IPS-11a (cell line): ENCODE results near the gene CXCL14.

Source experiments
- H3K4me3 ChIP-seq: one replicate; pipeline ENCODE4 v1.5.1; 2013; ENCODE audit warnings: low read depth, low read length, control low read depth

CXCL14 gene

GRCh38 chr5:135568923-135569360 is 9.8 kb downstream of the CXCL14 start:
- no peak overlapping the region for H3K4me3 ChIP-seq

DNA sequence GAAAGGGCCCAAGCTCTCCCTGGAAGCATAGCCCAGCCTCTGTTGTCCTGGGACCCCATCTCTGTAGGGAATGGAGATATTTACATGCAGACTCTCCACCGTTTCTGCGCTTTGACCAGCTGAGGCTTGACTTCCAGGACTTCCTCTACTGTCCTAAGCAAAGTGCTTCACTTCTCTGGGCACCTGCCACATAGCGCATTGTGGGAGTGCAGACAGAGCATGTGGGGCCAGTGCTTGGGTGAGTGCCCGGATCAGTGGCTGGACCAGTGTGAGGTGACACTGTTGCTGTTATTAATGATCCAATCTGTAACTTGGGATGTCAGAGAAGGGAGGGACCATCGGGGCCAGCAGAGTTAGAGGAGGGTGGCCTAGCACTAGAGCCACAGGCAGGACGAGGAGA is 10.5 kb downstream of the CXCL14 start:
- no peak overlapping the region for H3K4me3 ChIP-seq

DNA sequence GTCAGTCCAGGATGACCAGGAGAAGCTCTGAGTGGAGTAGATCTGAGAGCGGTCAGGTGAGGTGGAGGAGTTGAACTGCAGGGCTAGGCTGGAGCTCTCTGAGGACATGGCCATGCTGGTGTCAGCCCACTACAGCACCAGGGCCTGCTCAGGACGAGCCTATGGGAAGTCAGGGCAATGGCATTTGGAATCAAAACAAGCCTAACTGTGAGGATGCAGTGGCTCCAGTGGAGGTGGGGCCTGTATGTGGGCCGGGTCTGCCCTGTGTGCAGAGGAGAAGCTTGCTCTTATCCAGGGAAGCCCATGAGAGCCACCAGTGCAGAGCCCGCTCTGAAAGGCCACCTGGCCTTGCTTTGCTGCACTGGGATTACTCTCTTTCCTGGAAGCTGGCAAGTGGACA is 11.1 kb downstream of the CXCL14 start:
- H3K4me3 ChIP-seq = no peak overlapping the region

DNA sequence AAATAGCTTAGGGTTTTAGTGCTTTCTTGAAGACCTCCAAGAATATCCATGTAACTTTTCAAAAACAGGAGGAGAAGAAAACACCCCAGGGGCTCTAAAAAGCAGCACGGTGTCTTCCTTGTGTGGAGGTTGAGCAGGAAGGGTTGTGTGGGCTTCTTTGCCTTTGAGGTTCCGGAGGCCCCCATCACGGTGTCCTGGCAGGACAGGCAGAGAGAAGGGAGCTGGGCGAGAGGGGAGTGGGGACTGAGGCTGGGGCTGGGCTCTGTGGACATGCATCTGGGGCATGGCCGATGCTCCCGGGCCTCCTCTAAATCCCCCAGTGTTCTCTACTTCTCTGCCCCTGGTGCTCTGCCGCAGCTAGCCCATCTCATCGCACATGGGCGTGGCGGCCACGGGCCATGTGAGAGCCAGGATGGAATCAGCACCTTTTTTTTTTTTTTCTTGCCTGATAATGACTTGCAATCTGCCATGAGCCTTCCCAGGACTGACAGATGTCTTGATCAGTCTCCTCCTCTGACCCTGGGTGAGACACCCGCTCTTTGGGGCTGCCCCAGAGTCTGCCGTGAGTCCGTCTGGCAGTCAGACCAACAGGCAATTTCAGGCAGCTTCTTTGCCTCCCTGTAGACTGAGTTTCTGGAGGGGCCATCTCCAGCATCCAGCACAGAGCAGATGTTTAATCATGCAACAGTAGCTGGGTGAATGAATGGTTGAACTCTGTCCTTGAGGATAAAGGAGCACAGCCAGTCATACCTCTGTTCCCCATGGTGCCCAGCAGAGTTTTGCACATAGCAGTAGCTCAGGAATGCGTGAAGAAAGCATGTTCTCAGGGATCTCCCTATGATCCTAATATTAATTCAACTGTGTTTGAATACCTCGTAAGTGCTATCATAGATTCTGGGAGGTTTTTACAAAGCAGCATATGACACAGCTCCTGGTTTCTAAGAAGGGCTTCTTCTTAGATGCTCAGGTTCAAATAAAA is 12.1 kb downstream of the CXCL14 start:
- no peak overlapping the region for H3K4me3 ChIP-seq

- H3K4me3 ChIP-seq = no peak overlapping the region
Measured at GRCh38 chr5:135565725-135566421, 12.9 kb downstream of the CXCL14 start.

DNA sequence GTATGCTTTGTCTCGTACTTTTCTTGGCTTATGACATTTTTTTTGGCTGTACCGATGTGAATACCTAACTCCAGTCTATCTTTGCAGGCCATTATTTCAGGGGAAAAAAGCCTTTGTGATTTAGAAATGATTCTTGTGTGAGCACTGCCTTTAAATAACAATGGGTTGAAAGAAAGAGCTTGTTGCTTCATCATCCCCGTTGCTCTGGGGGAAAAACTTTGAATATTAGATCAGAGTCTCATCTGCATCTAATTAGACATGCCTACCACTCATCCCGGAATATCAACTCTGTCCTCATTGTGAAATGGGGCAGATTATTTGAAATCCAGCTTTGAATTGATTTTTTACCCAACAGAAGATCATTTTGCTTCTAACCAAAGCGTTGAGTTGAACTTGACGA is 13.5 kb downstream of the CXCL14 start:
- H3K4me3 ChIP-seq = no peak overlapping the region

GRCh38 chr5:135564331-135564730 is 14.5 kb downstream of the CXCL14 start:
- no peak overlapping the region for H3K4me3 ChIP-seq

DNA sequence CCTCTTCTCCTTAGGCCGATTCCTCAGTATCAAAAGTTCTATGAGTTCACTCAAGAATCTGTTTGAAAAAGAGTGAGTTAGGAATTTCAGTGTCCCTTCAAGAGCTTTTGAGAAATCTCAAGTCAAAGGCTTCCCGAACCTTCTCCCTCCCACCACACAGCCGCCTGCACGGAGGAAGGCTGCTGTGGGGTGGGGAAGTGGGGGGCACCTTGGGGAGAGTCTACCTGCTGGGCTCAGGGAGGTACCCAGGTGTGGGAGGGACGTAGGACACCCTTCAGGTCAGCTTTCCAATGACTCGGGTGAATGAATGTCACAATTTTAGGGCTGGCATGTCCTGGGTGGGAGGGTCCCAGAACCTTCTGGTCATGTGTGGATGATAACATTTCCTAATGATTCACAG is 17.5 kb downstream of the CXCL14 start:
- no peak overlapping the region for H3K4me3 ChIP-seq

- H3K4me3 ChIP-seq = no peak overlapping the region
Measured at GRCh38 chr5:135560858-135561257, 17.9 kb downstream of the CXCL14 start.

DNA sequence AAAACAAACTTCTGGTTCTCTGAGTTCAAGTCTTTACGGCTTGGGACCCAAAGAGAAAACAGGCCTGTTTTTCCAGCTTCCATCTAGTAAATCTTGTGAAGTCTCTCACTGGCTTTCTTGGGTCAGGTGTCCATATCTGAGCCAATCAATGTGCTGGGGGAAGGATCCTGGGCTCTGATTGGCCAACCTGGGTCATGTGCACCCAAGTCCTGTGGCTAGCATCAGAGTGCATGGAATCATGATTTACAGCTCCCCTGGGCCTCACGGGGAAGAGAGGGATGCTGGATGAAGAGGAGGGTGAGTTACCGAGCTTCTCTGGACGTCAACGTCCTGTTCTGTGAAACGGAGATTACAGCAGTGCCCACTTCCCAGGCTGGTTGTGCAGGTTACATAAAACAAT is 19.4 kb downstream of the CXCL14 start:
- no peak overlapping the region for H3K4me3 ChIP-seq

- H3K4me3 ChIP-seq = no peak overlapping the region
Measured at GRCh38 chr5:135557076-135557838, 21.5 kb downstream of the CXCL14 start.

DNA sequence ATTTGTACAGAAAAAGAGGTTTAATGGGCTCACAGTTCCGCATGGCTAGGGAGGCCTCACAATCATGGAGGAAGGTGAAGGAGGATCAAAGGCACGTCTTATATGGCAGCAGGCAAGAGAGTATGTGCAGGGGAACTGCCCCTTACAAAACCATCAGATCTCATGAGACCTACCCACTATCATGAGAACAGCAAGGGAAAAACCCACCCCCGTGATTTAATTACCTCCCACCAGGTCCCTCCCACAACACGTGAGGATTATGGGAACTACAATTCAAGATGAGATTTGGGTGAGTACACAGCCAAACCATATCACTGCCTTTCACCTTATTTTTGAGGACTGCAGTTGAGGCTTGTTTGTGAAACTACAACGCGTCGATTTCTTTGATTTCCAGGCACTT is 22.2 kb downstream of the CXCL14 start:
- no peak overlapping the region for H3K4me3 ChIP-seq

- no peak overlapping the region for H3K4me3 ChIP-seq
Measured at GRCh38 chr5:135555530-135555929, 23.3 kb downstream of the CXCL14 start.

DNA sequence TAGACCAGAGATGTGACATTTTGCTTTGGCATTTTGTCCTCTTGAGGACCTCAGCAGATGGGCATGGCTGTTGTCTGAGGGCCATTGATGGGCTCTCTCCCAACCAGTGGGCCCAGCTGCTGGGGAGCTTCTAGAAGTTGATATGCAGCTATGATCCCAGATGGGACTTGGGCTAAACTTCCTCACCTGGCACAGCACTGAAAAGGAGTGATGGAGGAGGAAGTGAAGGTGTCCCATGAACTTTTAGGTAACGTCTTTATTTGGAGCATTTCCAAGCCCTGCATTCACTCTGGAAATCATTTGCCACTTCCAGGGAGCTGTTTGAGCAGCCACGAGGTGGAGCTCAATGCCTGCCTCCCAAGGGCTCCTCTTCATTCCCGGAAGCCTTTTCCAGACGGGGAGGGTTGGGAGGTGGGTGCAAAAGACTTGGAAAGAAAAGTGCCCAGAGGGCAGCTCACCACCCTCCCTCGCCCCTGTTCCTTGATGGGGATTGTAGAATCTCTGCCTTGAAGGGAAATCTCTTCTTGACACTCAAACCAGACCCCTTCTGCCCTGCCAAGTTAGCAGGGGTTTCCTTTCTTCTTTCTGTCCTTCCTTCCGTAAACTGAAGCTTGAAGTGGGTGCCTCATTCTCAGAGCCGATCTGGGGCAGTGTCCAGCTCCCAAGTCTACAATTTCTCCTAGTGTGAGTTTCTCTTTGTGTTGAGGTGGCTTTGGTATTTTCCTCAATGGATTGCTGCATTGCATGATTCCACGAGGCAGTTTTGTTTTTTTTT is 24.9 kb downstream of the CXCL14 start:
- no peak overlapping the region for H3K4me3 ChIP-seq

DNA sequence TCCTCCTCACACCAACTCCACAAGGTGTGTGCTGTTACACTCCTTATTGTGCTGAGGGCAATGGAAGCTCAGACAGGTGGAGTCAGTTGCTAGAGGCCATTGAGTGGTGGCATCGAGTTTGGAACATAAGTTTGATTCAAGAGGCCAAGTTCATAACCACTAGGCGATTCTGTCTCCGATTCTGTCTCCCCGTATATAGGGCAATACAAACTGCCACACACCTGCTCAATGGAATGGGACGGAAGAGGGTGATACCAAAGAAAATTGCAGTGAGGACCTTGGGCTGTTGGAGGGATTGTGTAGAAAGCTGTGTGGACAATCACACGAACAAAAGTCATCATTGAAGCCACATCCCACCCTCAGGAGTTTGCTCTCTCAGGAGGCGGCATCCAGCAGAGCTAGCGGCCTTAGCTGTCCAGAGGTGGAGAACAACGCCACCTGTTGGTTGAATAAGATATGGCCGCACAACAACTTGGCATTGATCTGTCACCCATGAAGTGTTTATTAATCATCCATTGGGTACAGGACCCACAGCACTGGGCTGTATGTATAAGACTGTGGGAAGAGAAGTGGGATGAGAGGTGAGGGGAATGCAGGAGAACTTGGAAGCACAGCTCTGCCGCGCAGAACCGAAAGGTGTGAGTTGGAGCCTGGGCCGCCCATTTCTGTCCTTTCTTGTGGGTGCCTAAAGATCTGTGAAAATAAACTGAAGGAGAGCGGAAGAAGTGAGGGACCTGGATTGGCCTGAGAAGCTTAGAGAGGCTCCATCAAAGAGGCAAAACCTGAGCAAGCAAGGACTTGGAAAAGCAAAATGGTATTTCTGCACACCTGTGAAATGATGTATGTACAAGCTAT is 27.0 kb downstream of the CXCL14 start:
- no peak overlapping the region for H3K4me3 ChIP-seq

DNA sequence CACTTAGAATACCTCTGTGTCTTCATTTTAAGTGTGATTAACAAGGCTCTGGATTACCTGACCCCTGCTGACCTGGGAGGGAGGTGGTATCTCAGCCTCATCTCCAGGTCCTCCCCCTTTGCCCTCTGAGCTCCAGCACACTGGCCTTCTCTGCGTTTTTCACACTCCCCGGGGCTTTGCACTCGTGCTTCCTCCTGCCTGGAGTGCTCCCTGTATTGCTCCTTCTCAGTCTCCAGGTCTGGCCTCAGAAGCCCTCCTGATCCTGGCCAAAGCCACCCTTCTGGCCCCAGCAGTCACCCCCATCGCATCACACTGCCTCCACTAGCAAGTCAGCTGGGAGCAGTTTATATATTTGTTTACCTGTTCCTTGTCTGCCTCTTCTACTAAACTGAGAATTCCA is 29.4 kb downstream of the CXCL14 start:
- H3K4me3 ChIP-seq = no peak overlapping the region

DNA sequence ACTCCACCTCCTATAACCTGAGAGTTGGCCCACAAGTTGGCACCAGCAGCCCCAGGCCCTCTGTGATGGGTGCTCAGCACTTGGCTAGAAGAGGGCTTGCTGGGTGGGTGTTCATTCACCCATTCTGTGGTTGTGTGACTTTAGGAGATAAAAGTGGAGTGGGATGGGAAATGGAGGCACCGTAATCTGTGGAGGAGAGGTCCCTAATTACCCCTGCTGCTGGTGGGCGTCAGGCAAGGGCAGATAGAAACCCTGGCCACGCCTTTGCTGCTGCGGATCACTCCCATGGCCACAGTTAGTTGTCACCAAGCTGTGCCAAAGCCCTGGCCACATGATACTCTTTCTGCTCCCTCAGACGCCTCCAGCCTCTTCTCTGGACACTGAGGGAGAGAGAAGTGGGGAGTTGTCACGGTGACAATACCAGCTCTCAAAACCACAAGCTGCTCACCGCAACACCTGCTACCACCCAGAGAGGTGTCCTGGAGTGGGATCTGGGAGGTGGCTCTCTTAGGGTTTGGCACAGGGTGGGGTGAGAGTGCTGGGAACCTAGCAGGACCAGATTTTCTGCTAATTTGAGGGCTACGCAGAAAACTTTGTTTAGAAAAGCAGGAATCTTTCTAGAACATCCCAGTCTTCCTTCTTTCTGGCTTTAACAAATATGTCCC is 31.1 kb downstream of the CXCL14 start:
- H3K4me3 ChIP-seq = no peak overlapping the region

DNA sequence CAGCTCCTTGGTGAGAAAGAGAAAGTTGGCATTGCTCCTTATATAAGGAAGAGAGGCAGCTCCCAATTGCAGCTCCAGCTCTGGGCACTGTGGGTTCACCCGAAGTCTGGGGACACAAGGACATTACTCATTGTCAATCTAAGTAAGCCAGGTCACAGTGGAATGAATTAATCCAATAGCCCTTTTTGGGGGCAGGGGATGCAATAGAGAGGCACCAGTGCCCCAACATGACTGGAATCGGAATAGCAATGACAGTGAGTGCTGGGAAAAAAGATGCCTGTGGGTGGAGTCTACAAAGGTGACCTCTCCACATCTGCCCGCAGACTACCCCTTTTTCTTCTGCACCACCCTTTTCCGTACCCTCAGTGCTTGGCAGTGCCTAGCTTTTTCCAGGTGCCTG is 31.9 kb downstream of the CXCL14 start:
- H3K4me3 ChIP-seq = no peak overlapping the region

- no peak overlapping the region for H3K4me3 ChIP-seq
Measured at GRCh38 chr5:135546101-135546500, 32.7 kb downstream of the CXCL14 start.
